GM18498 (cell line): ENCODE results near the gene ZNF112.
"Not testable (repeated sequence)": the region's sequence is repeated elsewhere in the genome, so short reads cannot be mapped to it uniquely, and the experiment has no call there.

Experiments
- ATAC-seq: cut with Tn5 transposase; IDR thresholded peaks from one replicate; pipeline ENCODE4 v1.9.1; 2021; ENCODE audit warnings: mild to moderate bottlenecking, moderate library complexity; ENCODE audit not compliant: unreplicated experiment

ZNF112 gene

DNA sequence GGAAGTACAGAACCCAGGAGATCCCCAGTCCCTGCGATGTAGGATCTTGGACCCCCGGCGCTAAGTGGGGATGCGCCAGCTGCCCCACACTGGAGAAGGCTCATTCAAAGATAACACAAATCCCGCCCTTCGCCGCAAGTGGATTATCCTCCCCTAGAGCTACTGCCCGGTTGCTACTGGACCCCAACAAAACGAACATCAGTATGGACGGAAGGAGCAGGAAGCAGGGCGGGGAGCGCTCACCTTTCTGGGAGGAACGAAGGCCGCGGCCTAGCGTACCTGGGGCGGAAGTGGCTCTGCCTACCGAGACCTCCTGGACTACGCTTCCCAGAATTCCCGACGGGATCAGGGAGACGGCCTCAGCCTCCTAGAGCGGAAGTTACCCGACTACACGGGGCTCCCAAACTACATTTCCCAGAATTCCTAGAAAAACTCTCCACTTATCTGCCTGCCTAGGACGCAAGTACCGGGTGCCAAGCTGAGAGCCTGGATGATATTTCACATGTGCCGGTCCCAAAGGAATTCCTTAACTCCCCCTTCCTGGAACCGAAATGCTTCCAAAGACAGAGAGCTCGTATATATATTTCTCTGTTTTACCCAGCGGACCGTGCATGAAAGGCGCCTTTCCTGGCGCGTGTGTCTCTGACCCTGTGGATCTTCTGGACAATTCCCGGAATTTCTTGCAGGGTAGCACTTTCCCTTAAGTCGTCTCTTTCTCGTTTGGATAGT is at the start of gene ZNF112:
TSS of gene ZNF112 (minus strand) at position 298 of the 729 bp plus-strand sequence. CDS start 16,141 bp downstream, outside the sequence.
- no peak for ATAC-seq

DNA sequence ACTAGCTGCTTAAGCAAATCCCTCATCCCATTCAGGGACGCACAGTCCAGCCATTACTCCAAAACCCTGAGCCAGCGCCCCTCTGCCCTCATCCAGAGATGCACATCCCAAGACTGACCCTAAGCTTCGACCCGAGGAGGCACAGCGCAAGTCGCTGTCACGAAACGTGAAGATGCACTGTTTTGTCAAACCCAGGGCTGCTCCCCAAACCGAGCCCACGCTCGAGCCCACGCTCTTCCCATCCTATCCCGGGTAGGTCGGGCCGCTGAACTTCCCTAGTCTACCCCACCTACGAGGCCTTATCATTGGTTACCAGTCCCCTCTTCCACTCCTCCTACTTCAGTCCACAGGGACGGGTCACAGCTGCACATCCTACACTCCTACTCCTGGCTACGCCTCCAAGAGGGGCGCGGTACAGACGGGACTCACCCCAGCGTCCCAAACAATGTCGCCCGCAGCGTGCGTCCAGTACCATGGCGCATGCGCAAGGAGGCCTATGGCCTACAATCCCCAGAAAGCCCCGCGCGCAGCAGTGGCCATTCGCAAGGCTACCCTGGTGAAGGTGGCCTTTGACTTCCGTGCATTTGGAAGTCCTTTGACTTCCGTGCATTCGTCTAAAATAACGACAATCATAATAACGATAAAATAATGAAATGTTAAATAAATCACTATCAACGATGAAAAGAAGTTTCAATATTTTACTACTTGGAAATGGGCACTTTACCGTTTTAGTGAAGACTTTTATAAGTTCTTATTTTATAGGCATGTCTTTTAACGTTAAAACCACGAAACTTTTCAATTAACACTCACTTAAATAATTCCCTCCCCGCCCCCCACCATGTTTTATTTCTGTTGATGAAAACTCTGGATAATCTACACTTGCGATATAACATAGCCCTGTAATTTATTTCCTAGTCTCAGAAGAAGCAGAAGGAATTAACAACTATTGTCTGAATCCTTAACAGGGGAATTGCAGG is 44.9 kb upstream of the ZNF112 start, which contains the start of gene ZNF285:
TSS of gene ZNF285 (minus strand) at position 470 of the 977 bp plus-strand sequence. CDS start 4,395 bp downstream, outside the sequence.
- no peak for ATAC-seq

DNA sequence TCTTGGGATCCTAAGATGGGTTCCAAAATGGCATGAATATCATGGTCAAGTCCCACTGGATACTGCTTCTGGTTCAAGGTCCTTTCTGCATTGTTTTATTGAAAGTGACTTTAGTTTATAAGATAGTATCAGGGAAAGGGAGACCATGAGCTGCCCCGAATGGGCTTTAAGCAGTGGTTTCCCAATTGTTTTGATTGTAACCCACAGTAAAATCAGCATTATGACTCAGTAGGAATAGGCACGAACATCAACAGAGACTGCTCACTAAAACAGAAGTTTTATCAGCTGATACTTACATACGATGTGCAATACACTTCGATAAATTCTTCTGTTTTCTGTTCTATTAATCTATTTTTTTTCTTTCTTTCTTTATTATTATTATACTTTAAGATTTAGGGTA is 32.8 kb upstream of the ZNF112 start:
- not testable (repeated sequence) for ATAC-seq

DNA sequence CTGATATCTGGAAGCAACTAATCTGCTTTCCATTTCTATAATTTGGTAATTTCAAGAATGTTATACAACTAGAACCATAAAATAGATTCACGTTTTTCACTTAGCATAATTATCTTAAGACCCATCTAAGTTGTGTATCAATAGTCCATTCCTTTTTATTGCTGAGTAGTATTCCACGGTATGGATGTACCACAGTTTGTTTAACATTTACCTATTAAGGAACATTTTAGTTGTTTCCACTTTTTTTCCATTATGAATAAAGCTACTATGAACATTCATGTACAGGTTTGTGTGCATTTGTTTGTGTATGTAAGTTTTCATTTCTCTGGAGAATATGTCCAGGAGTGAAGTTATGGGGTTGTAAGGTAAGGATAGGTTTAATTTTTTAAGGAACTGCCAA is 18.3 kb upstream of the ZNF112 start:
- ATAC-seq = no peak

DNA sequence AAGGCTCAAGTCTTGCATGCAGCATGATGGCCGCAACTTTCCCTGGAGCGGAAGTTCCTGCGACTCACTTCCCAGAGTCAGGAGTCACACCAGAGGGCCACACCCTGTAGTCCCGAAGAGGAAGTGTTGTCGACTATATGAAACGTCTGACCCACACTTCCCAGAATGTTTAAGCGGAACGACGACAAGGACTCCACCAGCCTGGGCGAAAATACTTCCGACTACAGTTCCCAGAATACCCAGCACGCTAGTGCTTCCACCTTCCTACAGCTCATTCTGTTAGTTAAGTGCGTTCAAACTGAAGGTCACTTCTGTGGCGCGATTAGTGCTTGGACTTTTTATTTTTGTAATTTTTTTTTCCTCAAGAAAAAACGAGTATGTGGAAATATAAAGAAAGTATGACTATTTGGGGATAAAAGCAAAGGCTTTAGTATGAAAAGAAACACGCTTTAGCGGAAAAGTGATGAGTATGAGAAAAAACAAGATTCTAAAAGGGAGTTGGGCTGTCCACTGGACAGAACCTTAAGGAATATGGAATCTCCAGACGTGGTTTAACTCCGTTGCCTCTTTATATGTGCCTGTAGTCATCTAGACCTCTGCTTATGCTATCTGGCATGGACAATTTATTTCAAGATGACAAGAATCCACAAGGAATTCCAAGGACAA is 15.5 kb upstream of the ZNF112 start:
- no peak for ATAC-seq

DNA sequence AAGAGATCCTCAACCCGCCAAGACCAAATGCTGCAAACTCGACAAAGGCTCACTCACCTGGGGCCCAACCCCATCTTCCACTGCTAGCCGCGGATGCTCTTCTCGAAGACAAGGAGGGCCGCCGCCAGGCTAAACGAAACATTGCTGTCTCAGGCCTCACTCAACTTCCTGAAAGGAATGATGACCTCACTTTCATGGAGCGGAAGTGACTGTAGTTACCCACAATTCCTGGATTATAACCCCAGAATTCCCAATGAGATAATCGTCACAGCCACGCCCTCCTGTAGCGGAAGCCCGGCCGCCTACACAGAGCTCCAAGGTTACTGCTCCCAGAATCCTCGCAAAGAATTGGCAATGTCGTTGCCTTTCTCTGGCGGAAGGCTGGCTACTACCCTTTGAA is 10.5 kb upstream of the ZNF112 start:
- no peak for ATAC-seq

DNA sequence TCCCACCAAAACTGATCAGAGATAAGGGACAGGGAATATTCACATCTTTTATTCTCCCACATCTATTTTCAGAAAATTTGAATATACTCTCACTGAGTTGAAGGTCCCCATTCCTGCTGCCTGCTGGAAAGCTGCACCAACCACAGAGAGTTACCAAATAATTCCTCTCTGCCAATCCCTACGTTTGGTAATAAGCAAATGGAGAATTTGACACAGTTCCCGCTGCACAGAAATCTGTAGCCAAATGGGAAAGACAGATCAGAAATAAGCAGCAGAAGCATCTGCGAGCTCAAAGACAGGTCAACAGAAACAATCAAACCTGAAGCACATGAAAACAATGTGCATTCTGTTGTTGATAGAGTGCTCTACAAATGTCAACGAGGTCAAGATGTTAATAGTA is 9.9 kb downstream of the ZNF112 start:
- no peak for ATAC-seq

DNA sequence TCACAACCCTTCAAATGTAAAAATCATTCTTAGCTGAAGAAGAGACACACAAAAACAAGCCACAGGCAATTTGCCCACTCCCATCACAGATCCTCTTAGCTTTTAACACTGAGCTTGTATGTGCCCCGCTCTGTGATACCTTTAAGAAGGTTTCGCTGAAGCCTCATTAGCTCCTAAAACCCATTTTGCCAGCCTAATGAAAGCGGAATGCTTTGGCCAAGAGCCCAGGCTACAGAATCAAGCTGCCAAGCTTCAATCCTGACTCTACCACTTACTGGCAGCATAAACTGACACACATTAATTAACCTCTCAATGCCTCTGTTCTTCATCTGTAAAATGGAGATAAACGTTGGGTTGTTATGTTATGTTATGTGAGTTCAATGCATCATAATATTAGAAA is 10.5 kb downstream of the ZNF112 start:
- no peak for ATAC-seq

DNA sequence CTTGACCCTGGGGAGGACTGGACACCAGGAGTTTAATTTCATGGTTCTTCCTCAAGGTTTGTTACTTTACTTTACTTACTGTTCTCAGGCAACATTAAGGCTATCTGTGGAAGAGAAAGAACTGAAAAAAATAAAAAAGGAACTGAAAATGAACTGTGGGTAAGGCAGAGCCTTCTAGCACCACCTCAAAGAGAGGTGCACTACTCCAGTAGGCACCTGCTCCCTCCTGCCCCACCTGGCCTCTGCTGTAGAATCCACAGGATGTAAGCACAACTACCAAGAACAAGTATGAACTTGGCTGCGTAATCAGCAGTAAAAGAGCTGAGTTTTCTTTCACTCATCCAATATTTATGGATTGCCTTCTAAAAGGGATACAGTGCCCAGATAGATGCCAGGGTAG is 12.2 kb downstream of the ZNF112 start:
- ATAC-seq = no peak

DNA sequence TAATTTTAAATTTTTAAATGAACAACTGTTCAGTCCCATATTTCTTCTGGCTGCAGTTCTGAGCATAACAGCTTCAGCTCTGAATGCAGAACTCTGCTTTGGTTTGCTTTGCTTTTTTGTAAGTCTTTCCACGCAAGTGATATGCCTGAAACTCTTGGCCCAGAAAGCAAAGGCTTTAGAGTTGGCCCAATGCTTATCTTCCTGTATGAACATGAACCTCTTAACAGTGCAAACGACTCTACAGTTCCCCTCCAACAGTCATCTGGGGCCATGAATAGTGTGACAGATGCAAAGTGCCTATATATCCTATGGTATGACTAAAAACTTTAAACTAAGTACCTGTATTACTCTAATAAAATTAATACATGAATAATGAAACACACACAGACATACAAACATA is 14.7 kb downstream of the ZNF112 start:
- no peak for ATAC-seq

DNA sequence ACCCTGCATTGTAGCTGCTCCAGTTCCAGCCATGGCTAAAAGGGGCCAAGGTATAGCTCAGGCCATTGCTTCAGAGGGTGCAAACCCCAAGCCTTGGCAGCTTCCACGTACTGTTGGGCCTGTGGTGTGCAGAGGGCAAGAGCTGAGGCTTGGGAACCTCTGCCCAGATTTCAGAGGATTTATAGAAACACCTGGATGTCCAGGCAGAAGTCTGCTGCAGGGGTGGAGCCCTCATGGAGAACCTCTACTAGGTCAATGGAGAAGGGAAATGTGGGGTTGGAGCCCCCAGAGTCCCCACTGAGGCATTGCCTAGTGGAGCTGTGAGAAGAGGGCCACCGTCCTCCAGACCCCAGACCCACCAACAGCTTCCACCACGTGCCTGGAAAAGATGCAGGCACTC is 21.8 kb downstream of the ZNF112 start:
- ATAC-seq = not testable (repeated sequence)

DNA sequence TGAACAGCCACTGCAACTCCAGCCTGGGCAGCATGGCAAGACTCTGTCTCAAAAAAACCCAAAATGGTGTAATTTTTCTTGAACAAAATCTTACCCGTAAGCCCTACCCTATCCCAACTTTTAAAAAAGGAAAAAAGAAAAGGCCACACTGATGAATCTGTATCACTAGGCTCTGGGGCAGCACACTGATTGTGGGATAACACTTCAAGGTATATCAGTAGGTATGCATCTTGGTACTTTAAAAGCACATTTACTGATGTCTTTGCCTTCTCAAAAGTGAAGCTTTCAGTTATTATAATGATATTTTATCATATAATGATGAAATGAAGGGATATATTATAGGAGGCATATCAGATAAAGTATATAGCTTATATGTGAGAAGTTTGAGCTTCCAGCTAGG is 24.3 kb downstream of the ZNF112 start:
- ATAC-seq = no peak

DNA sequence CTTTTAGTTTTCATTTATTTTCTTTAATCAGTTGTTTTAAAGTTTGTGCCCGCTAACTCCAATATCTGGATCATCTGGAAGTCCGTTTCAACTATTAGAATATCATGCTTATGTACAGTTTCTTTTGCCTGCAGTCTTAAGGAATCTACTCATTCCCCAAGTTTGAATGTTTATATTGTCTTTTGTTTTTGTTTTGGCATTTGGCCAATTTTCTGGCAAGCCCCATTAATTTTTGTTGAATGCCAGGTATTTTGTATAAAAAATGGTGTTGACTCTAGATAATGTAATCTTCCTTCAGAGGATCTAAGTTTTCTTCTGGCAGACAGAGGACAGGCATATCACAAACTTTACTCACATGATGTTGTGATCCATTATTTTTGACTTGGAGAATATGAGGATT is 40.6 kb downstream of the ZNF112 start:
- ATAC-seq = no peak

DNA sequence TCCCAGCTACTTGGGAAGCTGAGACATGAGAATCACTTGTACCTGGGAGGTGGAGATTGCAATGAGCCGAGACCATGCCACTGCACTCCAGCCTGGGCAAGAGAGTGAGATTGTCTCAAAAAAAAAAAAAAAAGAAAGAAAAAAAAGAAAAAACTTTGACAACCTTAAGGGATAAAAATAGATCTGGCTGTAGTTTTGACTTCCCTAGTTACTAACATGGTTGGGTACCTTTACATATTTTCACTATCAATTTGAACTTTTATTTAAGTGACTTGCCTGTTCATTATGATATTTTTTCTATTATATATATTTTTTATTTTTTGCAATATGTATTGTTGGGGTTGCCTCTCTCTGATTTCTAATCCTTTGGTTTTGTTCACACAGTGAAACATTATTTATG is 43.2 kb downstream of the ZNF112 start:
- ATAC-seq = no peak

DNA sequence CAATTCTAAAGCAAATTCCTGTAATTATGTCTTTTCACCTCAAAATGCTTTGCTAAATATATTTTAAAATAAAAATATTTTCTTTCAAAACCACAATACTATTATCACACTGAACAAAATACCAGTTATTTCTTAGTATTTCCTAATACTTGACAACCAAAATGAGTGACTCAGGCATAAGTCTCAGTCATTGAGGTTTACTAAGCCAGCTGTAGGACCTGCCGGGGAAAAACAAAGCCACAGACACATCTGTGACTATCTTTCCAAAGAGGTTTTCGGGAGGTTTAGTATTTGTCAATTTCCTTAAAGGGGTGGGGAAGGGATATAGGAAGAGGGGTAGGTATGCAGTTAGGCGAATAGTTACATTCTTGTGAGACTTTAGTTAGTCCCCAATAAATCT is 48.5 kb downstream of the ZNF112 start:
- ATAC-seq = no peak

DNA sequence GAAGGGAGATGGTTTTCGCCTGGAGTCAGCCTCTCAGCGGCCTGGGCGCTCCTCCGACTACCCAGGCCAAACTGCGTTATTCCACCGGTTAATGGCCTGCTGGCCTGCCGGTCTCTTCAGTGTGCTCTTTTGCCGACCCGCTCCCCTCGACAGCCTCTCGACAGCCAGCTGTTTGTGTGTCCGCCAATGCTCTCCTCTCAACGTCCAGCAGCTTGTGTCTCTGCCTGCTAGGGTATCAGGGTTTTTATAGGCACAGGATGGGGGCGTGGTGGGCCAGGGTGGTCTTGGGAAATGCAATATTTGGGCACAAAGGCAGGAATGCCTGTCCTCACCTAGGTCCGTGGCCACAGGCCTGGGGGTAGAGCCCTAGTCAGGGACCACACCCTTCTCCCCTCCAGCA is 50.2 kb downstream of the ZNF112 start:
- ATAC-seq = no peak

DNA sequence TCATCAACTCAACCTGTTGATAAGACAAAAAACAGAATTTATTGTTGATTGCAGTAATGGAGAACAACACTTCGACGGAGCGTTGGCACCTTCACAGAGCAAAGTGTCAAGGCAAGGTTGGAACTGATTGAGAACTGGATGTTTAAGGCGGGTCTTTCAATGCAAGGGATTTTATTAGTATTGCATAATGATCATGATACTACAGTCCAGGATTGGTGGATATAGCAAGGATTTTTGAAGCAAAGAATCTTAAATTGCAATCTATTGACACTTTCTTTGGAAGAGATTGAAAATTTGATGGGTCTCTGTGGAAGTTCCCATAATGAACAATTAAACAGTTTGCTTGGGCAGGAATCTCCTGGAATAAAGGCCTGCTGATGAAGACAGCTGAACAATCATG is 51.0 kb downstream of the ZNF112 start:
- ATAC-seq = no peak

DNA sequence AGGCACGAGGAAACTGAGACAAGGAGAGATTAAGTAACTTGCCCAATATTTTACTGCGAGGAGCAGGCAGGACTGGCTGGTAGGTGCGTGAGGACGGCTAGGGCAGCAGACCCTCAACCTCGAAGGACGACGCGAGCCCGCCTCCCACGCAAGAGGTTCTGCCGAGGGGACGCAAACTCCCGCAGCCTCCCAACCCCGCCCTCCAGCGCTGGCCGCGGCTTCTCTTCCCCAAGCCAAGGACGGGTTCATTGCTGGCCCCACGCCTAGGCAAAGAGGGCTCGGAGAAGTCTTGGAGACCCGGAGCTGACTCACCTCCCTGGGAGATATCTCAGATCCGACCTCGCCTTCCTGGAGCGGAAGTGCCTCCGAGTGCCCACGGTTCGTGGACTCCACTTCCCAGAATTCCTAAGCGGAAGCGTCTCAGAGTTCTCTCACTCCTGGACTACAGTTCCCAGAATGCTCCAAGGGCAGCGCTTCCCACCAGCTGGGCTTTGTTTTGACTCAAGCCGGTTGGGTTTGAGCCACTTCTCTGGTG is 51.8 kb downstream of the ZNF112 start, which contains the start of gene ZNF235:
TSS of gene ZNF235 (minus strand) at position 367 of the 535 bp plus-strand sequence. CDS start 1,621 bp downstream, outside the sequence.
- peak; percentile 92 for ATAC-seq

DNA sequence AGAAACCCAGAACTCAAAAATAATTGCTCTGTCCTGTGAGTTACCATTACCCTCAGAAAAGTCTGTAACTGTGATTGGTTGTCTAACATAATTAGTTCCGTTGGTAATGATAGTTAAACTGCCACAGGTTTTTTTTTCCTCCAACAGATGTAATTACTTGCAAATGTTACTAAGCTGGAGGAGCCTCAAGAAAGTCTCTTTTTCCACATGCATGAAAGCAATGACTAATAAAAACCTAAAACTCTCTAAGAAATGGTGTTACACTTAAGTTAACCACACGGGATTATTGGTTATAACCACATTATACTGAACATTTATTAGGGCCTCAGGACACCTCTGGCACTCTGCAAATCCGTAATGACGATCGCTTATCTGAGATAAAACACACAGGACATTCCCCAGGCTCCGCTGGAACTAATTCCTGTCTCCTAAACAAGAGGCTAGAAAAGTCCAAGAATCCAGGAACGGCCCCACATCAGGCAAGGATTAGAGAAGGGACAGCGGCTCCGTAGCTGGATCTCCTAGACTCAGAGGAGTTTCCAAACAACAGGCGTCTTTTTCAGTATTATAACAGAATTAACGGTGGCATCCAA is 52.4 kb downstream of the ZNF112 start:
- ATAC-seq = no peak

DNA sequence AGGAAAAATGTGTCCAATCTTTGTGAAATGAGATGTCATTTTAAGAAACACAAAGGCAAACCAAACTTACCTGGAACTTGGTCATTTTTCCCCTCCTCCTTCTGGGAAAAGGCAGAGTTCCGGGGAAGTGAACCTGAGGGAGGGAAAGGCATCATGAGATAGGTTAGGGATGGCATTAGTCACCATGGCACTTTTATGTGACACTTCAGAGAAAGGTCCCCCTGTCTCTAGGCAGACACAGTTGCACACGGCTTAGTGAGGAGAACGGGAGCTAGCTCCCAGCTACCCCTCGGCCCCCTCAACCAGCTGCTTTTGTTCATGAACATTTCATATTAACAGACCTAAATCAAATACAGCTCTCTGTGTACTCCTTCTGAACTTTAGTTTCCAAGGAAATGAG is 53.2 kb downstream of the ZNF112 start:
- ATAC-seq = no peak
